HL-60 (cell line): ENCODE measurements around the gene LELP1.

Experiments
- CTCF ChIP-seq: IDR thresholded peaks from one replicate; pipeline ENCODE4 v1.5.1; 2011; ENCODE audit warnings: low read length, control low read depth, inconsistent platforms; ENCODE audit not compliant: insufficient read depth
- POLR2AphosphoS5 ChIP-seq: IDR thresholded peaks from 2 replicates; pipeline ENCODE4 v1.6.1; 2012; ENCODE audit warnings: low read depth

GRCh38 chr1:153242160-153242559 lies 38.9 kb downstream of the LELP1 start:
- TF ChIP-seq CTCF (no peak), POLR2AphosphoS5 (no peak)
